GM18498 (cell line): ENCODE results near the gene MEGF6.
"Not testable (repeated sequence)": the region's sequence is repeated elsewhere in the genome, so short reads cannot be mapped to it uniquely, and the experiment has no call there.

Experiments
- ATAC-seq: cut with Tn5 transposase; IDR thresholded peaks from one replicate; pipeline ENCODE4 v1.9.1; 2021; ENCODE audit warnings: mild to moderate bottlenecking, moderate library complexity; ENCODE audit not compliant: unreplicated experiment

Gene MEGF6

GRCh38 chr1:3577711-3578432 is 33.4 kb downstream of the MEGF6 start:
- no peak for ATAC-seq

- ATAC-seq = no peak
Observed at GRCh38 chr1:3577300-3577699, 34.0 kb downstream of the MEGF6 start.

- no peak for ATAC-seq
Observed at GRCh38 chr1:3575993-3576392, 35.3 kb downstream of the MEGF6 start.

GRCh38 chr1:3575515-3575914 is 35.8 kb downstream of the MEGF6 start:
- not testable (repeated sequence) for ATAC-seq

- no peak for ATAC-seq
Observed at GRCh38 chr1:3573500-3573899, 37.8 kb downstream of the MEGF6 start.

- not testable (repeated sequence) for ATAC-seq
Observed at GRCh38 chr1:3572638-3573037, 38.7 kb downstream of the MEGF6 start.

GRCh38 chr1:3571263-3571662 is 40.0 kb downstream of the MEGF6 start:
- no peak for ATAC-seq

- no peak for ATAC-seq
Observed at GRCh38 chr1:3570066-3570986, 41.0 kb downstream of the MEGF6 start.

GRCh38 chr1:3569436-3569835 is 41.9 kb downstream of the MEGF6 start:
- ATAC-seq = no peak

GRCh38 chr1:3568815-3569435 is 42.4 kb downstream of the MEGF6 start:
- ATAC-seq = no peak

GRCh38 chr1:3566951-3567804 is 44.1 kb downstream of the MEGF6 start:
- no peak for ATAC-seq

GRCh38 chr1:3566003-3566885 is 45.1 kb downstream of the MEGF6 start:
- no peak for ATAC-seq

- no peak for ATAC-seq
Observed at GRCh38 chr1:3564921-3565831, 46.1 kb downstream of the MEGF6 start.

- ATAC-seq = no peak
Observed at GRCh38 chr1:3563610-3564009, 47.7 kb downstream of the MEGF6 start.

GRCh38 chr1:3563125-3563524 is 48.2 kb downstream of the MEGF6 start:
- ATAC-seq = no peak

- ATAC-seq = no peak
Observed at GRCh38 chr1:3562712-3563111, 48.6 kb downstream of the MEGF6 start.

- ATAC-seq = no peak
Observed at GRCh38 chr1:3561702-3562101, 49.6 kb downstream of the MEGF6 start.

GRCh38 chr1:3560981-3561380 is 50.3 kb downstream of the MEGF6 start:
- ATAC-seq = no peak
